SK-N-MC (cell line): ENCODE results near the gene CHMP2A.
A peak's percentile ranks its signal among the peaks of the same experiment; 100 is the strongest.

Experiments used
- EZH2 ChIP-seq: fragments of 200-600 bp; sonication (generic); IDR thresholded peaks from one replicate; pipeline ENCODE4 v1.6.1; 2017; ENCODE audit warnings: antibody characterized with exemption
- FOXP2 ChIP-seq: optimal IDR thresholded peaks from 2 replicates; pipeline ENCODE3; 2011; ENCODE audit warnings: mild to moderate bottlenecking, moderate library complexity; ENCODE audit not compliant: insufficient read depth; ENCODE audit errors: extremely low read length, control extremely low read depth
- POLR2AphosphoS5 ChIP-seq: IDR thresholded peaks from 2 replicates; pipeline ENCODE4 v1.6.1; 2012; ENCODE audit warnings: mild to moderate bottlenecking, low read depth, low read length, borderline replicate concordance

DNA sequence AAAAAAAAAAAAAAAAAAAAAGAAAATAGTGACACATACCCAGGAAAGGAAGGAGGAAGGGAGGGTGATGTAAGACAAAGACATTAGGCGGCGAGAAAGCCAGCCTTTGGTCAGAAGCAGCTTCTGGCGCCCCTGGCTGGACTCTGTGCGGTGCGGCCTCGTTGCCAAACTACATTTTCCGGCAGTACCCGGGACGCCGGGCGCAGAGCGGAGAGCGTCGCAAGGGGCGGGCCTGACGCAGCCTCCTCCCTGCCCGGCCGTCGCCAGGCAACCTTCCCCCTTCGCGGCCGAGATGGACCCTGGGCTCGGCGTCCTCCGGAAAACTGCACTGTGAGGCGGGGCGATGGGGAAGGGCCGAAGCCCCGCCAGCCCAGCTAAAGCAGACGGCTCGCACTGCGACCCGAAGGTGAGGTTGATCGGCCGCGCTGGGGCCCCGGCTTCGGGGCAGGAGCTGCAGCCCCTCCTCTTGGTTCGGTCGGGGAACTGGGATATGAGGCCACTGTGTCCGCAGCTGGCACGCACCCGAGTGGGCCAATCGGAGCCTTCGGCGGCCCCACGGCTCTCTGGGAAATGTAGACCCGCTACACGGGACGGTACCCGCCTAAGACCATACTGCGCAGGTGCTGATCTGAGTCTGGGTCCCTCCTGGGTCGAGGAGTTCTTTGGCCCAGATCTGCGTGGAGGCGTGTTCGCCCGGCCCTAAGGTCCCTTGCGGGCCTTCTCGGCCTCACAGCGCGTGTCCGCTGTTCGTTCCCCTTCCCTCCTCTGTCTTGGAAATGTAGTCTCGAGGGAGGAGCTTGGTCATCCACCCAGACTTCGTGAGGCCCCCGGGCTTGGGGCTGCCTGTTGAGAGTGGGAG, 20.5 kb upstream of the CHMP2A start:
- TF ChIP-seq EZH2 (no peak), POLR2AphosphoS5 (peak; percentile 70), FOXP2 (no peak)
